Measurements from ENCODE around the gene SLC22A4. TPM values are rescaled to one million over a fixed set of nuclear protein-coding genes. Genes with fewer than 3 reads are reported as not detected.

The SLC22A4 gene
- total RNA-seq, 2 experiments from 2014 or later, result 0.95 to 1.3 TPM

GRCh38 chr5:132391247-132391646, 97.1 kb downstream of the SLC22A4 start:
- H3K27me3 Mint-ChIP-seq, result no peaks in the 10 kb centered on the region
- no peak overlapping the region for H3K27ac Mint-ChIP-seq
- peaks cover 35% of the 10 kb centered on the region for H3K4me1 Mint-ChIP-seq
- DNase-seq, result no peak
- peaks cover 9% of the 10 kb centered on the region for H3K36me3 Mint-ChIP-seq
- no peaks in the 10 kb centered on the region for H3K9me3 Mint-ChIP-seq
- no peak overlapping the region for H3K4me3 Mint-ChIP-seq

DNA sequence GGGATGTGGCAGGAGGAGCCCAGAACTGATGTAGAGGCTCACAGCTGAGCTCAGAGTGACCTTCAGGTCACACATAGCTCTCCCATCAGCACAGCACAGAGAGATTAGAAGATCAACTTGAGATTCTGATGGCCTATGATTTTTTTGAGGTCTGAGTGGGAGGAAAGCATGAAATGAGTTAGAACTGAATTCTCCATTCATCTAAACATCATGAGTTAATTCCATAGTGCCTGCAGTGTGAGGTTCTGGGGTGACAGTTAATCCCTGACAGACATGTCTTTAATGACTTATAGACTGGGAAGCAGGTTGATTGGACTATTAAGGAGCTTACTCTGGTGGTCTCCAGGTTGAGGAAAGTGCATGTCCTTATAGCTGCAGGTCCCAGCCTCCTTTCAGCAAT, 97.7 kb downstream of the SLC22A4 start:
- no peak overlapping the region for H3K4me3 Mint-ChIP-seq
- no peak for DNase-seq
- peaks cover 9% of the 10 kb centered on the region for H3K36me3 Mint-ChIP-seq
- H3K27me3 Mint-ChIP-seq, result no peaks in the 10 kb centered on the region
- H3K4me1 Mint-ChIP-seq, result peaks cover 36% of the 10 kb centered on the region
- H3K9me3 Mint-ChIP-seq, result no peaks in the 10 kb centered on the region
- H3K27ac Mint-ChIP-seq, result no peak overlapping the region

- Mint-ChIP-seq H3K27me3 (no peaks in the 10 kb centered on the region), H3K4me3 (no peak overlapping the region), H3K27ac (no peak overlapping the region), H3K4me1 (peaks cover 40% of the 10 kb centered on the region), H3K9me3 (no peaks in the 10 kb centered on the region), H3K36me3 (peaks cover 9% of the 10 kb centered on the region)
- DNase-seq, result no peak
Measured at GRCh38 chr5:132392411-132392810, 98.2 kb downstream of the SLC22A4 start.

GRCh38 chr5:132392978-132393825, 99.0 kb downstream of the SLC22A4 start:
- H3K27ac Mint-ChIP-seq, result no peak overlapping the region
- DNase-seq, result no peak
- no peaks in the 10 kb centered on the region for H3K27me3 Mint-ChIP-seq
- H3K4me3 Mint-ChIP-seq, result no peak overlapping the region
- peaks cover 9% of the 10 kb centered on the region for H3K36me3 Mint-ChIP-seq
- peaks cover 42% of the 10 kb centered on the region for H3K4me1 Mint-ChIP-seq
- no peaks in the 10 kb centered on the region for H3K9me3 Mint-ChIP-seq

Other genes starting within 250 kb of the SLC22A4 start
- gene IL3, start 233.7 kb upstream of the SLC22A4 start, total RNA-seq, result under 1 TPM; 0.20 to 0.49 TPM
- 100 to 1,000 TPM; 103 to 107 TPM for gene CSF2, start 220.6 kb upstream of the SLC22A4 start, total RNA-seq
- gene P4HA2, start 66.5 kb upstream of the SLC22A4 start, total RNA-seq, result 1 to 10 TPM; 8.1 to 8.7 TPM
- gene PDLIM4, start 36.7 kb upstream of the SLC22A4 start, total RNA-seq, result under 1 TPM in 1 of 2 experiments, not detected in 1; 0.31 TPM
- gene SLC22A5, start 75.3 kb downstream of the SLC22A4 start, total RNA-seq, result 1 to 10 TPM; 3.7 to 4.5 TPM
- gene IRF1, start 196.4 kb downstream of the SLC22A4 start, total RNA-seq, result 100 to 1,000 TPM; 228 to 232 TPM
- gene IL5, start 249.1 kb downstream of the SLC22A4 start, total RNA-seq, result not detected

Measured in activated naive CD8-positive, alpha-beta T cell treated with anti-CD3 and anti-CD28 coated beads for 36 hours (primary cell).